ENCODE results near the gene ATR.
"Not testable (repeated sequence)": the region's sequence is repeated elsewhere in the genome, so short reads cannot be mapped to it uniquely, and the experiment has no call there.

- TF ChIP-seq CTCF, POLR2AphosphoS5 (IDR thresholded peaks at IDR 0.05): not testable (repeated sequence)
These were observed 13.7 kb upstream of the ATR start for GRCh38 chr3:142592268-142592667.

All from esophagus muscularis mucosa (tissue), 3 donors.